ENCODE data around the gene BLM.

The BLM gene

DNA sequence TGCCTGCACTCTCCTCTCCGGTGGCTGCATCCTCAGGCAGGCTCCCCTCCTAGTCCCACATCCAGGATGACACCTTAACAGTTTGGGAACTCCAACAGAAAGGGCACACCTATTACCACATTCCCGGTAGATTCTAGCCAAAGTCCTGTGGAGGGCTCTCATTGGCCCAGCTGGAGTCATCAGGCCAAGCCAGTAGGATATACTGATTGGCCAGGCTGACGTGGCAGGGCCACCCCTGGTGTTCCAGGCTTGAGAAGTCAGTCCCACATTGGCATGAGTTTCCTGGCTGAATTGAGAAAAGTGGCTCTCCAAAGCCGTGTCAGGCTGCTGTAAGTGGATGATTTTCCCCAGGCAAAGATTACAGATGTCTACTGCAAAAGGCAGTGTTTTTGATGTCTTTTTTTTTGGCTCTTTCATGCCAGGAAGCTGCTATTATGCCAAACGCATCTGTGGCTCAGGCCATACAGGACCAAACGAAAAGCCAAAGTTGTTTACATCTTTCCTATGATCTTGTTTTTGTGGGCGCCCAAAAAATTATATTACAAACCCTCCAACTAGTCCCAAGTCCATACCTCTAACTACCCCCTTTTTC is 6.6 kb upstream of the BLM start:
- no peak overlapping the region for H3K4me3 ChIP-seq (ENCODE audit: low read depth, low read length)
- DNase-seq (ENCODE audit: low read depth): peak; percentile 5
- TF ChIP-seq, protein P1, sequence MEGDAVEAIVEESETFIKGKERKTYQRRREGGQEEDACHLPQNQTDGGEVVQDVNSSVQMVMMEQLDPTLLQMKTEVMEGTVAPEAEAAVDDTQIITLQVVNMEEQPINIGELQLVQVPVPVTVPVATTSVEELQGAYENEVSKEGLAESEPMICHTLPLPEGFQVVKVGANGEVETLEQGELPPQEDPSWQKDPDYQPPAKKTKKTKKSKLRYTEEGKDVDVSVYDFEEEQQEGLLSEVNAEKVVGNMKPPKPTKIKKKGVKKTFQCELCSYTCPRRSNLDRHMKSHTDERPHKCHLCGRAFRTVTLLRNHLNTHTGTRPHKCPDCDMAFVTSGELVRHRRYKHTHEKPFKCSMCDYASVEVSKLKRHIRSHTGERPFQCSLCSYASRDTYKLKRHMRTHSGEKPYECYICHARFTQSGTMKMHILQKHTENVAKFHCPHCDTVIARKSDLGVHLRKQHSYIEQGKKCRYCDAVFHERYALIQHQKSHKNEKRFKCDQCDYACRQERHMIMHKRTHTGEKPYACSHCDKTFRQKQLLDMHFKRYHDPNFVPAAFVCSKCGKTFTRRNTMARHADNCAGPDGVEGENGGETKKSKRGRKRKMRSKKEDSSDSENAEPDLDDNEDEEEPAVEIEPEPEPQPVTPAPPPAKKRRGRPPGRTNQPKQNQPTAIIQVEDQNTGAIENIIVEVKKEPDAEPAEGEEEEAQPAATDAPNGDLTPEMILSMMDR (conservative IDR thresholded peaks at IDR 0.05; ENCODE audit: low read depth, low read length): no peak

DNA sequence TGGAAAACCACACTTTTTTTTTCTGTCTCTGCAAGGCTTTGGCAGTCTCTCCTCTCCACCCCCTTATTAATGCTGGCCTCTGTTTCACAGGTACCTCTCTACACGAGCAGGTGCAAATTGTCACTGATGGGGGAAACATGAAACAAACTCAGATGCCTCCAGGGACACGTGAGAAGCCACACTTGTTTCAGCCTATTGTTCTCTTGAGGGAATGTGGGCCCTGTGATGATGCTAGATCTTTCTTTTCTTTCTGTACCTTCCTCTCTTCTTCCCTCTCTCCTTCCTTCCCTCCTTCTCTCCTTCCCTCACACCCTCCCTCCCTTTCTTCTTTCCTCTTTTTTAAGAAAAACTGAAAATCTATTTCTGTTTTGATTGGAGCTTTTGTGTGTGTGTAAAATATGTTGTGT is 5.7 kb upstream of the BLM start:
- DNase-seq (ENCODE audit: low read depth): no peak
- no peak overlapping the region for H3K4me3 ChIP-seq (ENCODE audit: low read depth, low read length)
- TF ChIP-seq, protein P1 (conservative IDR thresholded peaks at IDR 0.05; ENCODE audit: low read depth, low read length): no peak

DNA sequence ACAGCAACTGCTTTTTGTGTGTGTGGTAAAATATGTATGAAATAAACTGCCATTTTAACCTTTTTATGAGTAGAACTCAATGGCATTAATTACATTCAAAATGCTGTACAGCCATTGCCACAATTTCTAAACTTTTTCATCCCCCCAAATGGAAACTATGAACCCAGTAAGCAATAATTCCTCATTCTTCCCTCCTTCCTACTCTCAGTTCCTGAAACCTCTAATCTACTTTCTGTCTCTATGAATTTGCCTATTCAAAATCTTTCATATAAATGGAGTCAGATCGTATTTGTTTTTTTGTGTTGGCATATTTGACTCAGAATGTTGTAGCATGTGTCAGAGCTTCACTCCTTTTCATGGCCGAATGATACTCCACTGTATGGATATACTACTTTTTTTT is 5.3 kb upstream of the BLM start:
- DNase-seq (ENCODE audit: low read depth): no peak
- TF ChIP-seq, protein P1 (conservative IDR thresholded peaks at IDR 0.05; ENCODE audit: low read depth, low read length): no peak
- H3K4me3 ChIP-seq (ENCODE audit: low read depth, low read length): no peak overlapping the region

DNA sequence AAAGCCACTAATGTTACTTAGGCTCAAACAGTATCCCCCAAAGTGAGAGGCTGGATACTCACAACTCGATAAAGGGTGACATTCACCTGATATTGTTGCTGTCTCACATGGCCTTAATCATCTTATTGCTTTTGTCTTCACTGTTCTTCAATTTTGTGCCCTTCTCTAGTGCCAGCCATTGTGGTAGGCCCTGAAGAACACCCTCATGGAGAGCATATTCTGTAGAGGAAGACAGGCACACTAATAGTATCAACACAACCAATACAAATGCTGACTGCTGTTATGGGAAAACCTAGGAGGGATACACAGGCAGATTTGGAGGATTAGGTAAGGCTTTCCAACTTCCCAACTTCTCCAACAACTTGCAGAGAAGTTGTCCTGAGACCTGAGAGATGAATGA is 4.1 kb upstream of the BLM start:
- no peak for DNase-seq (ENCODE audit: low read depth)
- H3K4me3 ChIP-seq (ENCODE audit: low read depth, low read length): no peak overlapping the region
- TF ChIP-seq, protein P1 (conservative IDR thresholded peaks at IDR 0.05; ENCODE audit: low read depth, low read length): no peak

DNA sequence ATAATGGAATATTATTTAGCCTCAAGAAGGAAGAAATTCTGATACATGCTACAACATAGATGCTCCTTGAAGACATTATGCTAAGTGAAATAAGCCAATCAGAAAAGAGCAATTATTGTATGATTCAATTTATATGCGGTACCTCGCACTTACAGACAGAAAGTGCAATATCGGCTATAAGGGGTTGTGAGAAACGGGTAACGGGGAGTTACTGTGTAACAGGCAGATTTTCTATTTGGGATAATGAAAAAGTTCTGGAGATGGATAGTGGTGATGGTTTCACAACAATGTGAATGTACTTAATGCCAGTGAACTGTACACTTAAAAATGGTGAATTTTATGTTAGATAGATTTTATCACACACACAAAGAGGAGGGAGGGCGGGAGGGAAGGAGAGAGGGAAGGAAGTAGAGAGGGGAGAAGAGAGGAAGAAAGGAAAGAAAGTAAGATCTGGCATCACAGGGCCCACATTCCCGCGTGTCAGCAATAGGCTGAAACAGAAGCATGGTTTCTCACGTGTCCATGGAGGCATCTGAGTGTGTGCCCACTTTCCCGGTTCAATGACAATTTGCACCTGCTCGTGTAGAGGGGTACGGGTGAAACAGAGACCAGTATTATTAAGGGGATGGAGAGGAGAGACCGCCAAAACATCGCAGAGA is 700 bp upstream of the BLM start:
- DNase-seq (ENCODE audit: low read depth): peak; percentile 22
- H3K4me3 ChIP-seq (ENCODE audit: low read depth, low read length): peak overlapping the region; percentile 85

DNA sequence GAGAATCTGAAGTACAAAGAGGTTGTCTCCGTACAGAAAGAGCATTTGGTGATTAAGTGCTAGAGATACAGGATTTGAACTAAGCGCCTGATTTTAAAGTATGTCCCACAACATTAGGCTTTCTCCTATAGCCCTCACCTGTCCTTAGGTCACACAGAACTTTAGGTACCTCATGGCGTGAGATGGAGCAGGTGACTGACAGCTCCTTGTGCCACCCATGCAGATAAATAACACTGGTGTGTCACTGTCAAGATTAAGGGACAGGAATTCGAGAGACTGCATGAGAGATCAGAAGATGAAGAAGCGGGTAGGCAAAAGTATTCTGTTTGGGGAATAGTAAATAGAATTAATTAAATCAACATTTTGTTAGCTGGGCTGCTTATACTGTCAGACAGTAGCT is 1.1 kb downstream of the BLM start:
- no peak overlapping the region for H3K4me3 ChIP-seq (ENCODE audit: low read depth, low read length)
- TF ChIP-seq, protein P1 (conservative IDR thresholded peaks at IDR 0.05; ENCODE audit: low read depth, low read length): no peak
- DNase-seq (ENCODE audit: low read depth): no peak

More for the DNA sequence above, 700 bp upstream of the BLM start:
- TF ChIP-seq, protein P1 (conservative IDR thresholded peaks at IDR 0.05; ENCODE audit: low read depth, low read length): no peak

DNA sequence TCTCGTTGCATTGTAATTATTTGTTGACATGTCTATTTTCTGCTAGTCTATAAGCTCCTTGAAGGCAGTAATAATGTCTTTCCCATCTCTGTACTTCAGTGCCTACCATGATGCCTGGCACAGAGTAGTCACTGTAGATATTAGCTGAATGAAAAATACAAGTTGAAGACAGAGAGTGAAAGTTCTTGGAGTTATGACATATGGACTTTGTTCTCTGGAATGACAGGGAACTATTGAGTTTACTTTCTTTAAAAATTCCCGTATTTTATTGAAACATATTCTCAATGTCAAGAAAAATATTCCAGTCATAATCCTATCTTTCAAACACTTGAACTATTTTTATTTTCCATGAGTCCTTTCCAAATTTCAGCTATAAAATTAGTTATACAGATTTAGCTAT is 3.0 kb downstream of the BLM start:
- TF ChIP-seq, protein P1 (conservative IDR thresholded peaks at IDR 0.05; ENCODE audit: low read depth, low read length): no peak
- no peak overlapping the region for H3K4me3 ChIP-seq (ENCODE audit: low read depth, low read length)
- DNase-seq (ENCODE audit: low read depth): no peak

Data from choroid plexus epithelial cell (primary cell).